Measurements from ENCODE around the gene ATRN.
"Not testable (repeated sequence)": the region's sequence is repeated elsewhere in the genome, so short reads cannot be mapped to it uniquely, and the experiment has no call there.

The ATRN gene

DNA sequence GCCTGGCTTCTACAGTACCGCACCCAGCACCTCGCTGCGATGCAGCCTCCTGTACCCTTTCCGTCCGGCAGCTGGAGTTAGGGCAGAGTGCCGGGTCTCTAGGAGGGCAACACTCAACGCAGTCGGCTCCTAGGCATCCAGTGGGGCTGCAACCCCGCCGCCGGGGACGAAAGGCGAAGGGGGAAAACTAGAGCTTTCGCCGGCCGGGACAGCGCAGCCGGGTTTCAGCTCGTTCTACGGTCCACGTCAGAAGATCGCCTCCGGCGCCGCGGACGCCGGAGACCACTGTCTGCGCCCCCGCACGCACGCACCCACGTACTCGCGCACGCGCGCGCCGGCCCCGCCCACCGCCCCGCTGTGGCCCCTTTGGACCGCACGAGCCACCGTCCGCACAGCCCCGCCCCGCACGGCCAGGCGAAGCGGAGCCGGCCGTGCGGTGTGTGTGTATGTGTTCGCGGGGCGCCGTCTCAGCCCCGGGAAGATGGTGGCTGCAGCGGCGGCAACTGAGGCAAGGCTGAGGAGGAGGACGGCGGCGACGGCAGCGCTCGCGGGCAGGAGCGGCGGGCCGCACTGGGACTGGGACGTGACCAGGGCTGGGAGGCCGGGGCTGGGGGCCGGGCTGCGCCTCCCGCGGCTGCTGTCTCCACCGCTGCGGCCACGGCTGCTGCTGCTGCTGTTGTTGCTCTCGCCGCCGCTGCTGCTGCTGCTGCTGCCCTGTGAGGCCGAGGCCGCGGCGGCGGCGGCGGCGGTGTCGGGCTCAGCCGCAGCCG lies at the start of gene ATRN:
Gene ATRN, plus strand, starts transcription at position 392 of the 770 bp plus-strand sequence. Its CDS starts 90 bp downstream, at position 482.
- peak; percentile 79 to 93 for DNase-seq (ENCODE audit: low read depth in 2 of 2)

DNA sequence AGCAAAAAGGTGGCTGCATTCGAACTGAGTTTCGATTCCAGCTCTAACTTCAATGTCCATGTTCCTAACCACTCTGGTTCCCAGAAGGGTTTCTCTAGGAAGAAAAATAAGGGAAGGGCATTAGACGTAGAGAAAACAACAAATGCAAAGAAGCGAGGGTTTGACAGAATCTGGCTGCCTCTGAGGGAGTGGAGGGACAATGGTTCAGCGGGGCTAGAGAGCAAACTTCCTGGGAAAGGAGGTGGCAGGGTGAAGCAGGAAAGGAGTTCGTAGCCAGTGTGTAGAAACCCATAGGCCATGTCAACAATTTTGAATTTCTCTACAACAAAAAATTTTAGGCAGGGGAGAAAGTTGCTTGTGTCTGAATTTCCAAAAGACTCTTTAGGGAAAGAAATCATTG lies 48.8 kb upstream of the ATRN start:
- no peak for DNase-seq (ENCODE audit: low read depth in 2 of 2)

DNA sequence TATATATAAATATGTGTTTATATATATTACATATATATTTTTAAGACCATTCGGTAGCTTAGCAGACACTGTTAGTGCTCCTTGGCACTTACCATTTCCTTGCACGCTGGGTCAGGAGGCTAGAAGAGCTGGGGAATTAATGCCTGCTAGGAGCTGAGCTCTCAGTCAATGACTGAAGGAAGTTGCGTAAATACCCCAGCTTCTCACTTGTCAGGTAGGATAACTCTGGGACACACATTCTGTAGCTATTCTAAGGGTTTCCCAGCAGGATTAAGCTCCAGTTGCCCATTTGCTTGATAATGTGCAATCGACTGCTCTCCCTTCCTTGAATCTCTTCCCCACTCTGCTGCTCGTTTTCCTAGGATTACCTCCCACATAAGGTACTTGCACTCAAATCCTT lies 47.7 kb upstream of the ATRN start:
- DNase-seq (ENCODE audit: low read depth in 2 of 2): no peak

DNA sequence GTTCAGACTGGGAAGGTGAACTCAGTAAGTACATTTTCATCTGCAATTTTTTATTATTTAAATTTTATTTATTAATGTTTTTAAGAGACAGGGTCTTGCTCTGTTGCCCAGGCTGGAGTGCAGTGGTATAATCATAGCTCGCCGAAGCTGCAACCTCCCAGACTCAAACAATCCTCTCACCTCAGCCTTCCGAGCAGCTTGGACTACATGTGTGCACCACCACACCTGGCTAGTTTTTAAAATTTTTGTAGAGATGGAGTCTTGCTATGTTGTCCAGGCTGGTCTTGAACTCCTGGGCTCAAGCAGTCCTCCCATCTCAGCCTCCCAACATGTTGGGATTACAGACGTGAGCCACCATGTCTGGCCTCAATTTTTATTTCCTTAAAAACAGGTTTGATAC lies 44.1 kb upstream of the ATRN start:
- not testable (repeated sequence) for DNase-seq (ENCODE audit: low read depth in 2 of 2)

DNA sequence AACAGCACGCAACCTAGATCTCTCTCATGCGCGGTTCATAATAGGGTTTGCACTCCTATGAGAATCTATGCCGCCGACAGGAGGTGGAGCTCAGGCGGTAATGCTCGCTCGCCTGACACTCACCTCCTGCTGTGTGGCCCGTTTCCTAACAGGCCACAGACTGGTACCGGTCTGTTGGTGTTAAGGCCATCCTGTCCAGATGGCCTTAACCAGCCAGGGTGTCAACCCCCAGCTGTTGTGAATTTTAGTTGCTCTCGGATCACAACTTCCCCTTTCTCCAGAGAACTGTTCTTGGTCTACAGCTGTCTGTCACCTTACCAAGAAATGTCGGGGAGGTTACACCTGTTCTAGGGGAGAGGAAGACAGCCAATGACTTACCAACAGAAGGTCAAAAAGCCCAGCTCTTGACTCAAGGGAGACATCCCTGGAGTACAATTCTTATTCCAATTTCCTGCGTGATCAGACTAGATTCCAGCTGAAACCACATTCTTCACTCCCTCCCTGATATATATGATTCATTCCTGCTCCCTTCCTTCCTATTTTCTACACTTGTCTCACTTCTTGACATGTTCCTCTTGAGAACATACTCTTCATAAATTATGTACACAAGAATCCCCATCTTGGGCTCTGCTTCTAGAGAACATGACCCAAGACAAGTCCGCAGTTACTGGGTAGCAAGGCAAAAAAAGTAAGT lies 40.3 kb upstream of the ATRN start:
- no peak for DNase-seq (ENCODE audit: low read depth in 2 of 2)

DNA sequence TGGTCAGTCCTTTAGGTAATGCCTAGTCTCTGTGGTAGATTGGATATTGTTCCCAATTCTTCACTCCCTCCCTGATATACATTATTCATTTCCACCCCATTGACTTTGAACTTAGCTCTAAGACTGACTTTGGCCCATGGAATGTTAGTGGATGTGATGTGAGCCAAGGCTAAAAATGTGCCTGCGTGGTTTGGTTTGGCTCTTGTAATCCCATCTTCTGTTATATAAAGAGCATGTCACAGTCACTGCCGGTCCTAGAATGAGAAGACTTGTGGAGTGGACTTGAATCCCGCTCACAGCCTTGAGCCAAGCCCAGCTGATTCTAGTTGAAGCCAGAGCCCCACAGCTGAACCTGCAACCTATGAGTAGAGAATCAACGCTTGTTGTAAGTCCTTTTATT lies 39.7 kb upstream of the ATRN start:
- no peak for DNase-seq (ENCODE audit: low read depth in 2 of 2)

DNA sequence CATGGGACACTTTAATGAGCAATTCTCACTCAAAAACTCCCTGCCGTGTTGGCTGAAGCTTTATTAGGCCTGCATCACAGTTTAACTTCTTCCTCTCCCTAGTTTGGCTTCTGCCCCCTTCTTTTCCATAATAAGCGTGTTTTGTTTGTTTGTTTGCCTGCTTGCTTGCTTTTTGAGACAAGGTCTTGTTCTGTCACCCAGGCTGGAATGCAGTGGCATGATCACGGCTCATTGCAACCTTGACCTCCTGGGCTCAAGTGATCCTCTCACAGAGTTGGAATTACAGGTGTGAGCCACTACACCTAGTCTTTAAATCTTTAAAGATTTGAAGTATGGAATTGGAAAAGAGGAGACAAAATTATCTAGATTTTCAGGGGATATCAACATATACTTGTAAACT lies 38.0 kb upstream of the ATRN start:
- no peak for DNase-seq (ENCODE audit: low read depth in 2 of 2)

DNA sequence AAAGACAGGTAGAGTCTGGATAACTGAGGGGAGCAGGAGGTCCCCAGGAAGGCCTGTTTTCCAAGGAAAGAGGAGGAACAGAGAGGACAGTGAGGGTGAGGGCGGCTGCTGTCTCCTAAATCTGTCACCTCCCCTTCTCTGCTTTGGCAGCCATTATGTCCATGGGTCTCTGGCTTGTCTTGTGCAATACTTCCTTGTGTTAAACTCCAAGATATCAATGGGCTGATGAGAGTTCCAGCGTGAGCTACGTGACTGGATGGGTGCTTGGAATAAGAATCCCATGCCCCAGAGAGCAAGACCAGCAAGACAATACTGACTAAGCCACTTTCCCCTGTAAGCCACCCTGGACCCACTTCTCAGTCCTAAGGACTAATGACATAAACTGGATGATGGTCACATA lies 37.1 kb upstream of the ATRN start:
- DNase-seq (ENCODE audit: low read depth in 2 of 2): no peak

DNA sequence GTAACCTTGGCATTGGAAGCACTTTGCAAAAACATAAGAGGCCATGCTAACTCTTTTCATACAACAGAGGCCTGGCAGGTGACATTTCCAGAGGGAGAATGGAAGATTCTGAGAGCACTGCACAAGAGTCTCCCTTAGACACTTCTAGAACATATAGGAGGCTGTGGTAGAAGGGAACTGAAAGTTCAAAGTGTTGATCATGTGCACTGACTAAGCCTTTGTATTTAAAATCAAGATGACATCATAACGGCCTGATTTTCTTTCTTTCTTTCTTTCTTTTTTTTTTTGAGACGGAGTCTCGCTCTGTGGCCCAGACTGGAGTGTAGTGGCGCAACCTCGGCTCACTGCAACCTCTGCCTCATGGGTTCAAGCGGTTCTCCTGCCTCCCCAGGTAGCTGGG lies 36.6 kb upstream of the ATRN start:
- no peak for DNase-seq (ENCODE audit: low read depth in 2 of 2)

DNA sequence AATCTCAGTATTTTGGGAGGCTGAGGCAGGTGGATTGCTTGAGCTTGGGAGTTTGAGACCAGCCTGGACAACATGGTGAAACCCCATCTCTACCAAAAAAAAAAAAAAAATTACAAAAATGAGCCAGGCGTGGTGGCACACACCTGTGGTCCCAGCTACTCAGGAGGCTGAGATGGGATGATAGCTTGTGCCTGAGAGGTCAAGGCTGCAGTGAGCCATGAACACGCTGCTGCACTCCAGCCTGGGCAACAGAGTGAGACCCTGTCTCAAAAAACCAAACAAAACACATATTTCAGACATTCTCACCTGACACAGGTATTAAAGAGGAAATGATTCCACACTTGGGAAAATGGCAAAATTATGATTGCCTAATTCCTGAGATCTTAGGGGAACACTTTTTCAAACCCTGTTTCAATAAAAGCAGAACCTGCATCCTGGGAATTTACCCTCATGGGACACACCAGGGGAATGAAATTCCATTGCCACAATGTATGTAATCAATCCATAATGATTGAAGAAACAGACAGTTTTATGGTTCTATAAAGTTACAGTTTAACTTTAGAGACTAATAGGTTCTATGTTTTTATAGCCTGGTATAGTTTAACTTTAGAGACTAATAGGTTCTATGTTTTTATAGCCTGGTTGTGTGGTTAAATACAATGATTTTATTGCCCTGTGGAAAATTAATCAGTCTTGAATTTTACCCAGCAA lies 33.8 kb upstream of the ATRN start:
- no peak for DNase-seq (ENCODE audit: low read depth in 2 of 2)

DNA sequence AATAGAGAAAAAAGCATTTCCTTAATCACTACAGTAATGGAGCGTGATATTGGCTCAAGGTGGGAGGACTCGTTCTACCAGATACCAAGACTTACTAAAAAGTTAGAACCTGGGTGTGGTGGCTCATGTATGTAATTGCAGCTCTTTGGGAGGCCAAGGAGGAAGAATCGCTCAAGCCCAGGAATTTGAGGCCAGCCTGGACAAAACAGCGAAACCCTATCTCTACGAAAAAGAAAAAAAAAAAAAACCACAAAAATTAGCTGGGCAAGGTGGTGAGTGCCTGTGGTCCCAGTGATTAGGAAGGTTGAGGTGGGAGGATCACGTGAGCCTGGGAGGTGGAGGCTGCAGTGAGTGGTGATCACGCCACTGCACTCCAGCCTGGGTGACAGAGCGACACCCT lies 24.0 kb upstream of the ATRN start:
- DNase-seq (ENCODE audit: low read depth in 2 of 2): no peak

DNA sequence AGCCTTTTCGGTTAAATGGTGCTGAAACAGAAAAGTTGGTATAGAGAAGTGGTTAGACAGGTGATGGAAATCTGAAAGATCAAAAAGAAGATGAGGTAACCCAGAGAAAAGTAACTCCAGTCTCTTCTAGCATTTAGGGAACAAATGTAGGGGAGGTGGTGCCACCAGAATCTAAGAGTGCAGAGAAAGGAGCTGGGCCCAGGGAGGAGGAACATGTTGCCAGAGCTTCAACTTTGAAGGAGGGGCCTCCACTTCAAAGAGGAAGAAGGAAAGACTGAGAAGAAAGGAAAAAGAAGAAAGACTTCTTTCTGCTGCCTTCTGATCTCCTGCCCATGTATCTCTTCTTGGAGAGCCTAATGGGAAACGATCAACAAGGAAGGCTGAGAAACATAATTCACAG lies 23.5 kb upstream of the ATRN start:
- DNase-seq (ENCODE audit: low read depth in 2 of 2): no peak

DNA sequence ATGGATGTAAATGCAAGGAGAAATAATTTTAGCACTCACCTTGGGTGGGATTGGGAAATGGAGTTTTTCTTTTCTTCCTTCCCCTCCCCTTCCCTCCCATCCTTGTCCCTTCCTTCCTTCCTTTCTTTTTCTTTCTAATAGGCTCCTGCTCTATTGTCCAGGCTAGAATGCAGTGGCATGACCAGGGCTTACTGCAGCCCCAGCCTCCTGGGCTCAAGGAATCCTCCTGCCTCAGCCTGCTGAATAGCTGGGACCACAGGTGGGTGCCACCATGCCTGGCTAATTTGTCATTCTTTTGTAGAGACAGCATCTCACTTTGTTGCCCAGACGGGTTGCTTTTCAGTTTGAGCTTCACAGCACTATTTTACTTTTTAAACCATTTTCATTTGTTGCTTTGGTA lies 21.5 kb upstream of the ATRN start:
- no peak for DNase-seq (ENCODE audit: low read depth in 2 of 2)

DNA sequence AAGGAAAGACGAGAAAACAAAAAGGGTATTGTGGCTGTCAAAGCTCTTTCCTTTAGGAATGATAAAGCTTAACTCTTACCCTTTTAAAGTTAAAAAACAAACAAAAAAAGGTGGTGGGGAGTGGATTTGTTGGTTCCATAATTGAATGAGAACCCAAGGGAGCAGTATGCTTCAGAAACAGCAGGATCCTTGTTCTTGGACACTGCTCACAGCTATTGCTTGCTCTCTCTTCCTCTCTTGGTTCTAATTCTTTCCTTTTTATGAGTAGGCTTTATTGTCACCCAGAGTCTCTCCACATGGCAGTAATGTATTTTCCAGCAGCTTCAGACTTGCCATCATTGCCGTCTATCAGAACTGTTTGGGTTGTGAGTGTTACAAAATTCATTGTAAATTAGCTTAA lies 18.7 kb upstream of the ATRN start:
- no peak for DNase-seq (ENCODE audit: low read depth in 2 of 2)

DNA sequence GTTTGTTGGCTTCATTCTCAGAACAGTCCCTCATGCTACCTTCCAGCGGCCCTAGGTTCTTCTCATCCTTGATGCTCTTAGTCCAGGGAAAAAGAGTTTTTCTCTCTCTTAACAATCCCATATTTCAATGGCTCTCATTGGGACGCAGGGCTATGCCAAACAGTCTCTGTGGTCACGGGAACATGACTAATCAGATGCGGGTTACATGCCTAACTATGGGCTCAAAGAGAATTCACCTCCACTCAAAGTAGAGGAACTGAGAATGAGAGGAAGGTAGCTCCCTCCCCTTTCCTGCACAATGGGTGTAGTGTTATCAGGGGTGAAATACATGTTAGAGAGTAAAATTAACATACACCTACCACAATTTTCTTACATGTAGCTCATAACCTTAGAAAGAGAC lies 18.1 kb upstream of the ATRN start:
- DNase-seq (ENCODE audit: low read depth in 2 of 2): no peak

DNA sequence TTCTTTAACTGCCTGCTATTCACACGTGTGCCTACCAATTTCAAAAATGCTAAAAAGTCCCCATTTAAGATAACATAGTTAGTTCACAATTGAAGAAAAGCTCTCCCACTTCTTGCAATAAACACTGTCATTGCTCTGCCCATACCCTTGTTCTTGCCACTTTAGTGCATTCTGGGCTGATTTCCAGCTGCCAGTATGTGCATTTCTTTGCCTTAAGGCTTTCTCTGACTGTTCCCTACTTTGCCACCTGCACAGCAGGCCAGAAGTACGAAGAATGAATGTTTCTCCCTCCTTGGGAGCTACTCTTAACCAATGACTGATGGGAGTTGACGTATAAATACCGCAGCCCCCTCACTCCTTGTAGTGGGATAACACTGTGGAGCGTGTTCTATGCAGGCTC lies 16.0 kb upstream of the ATRN start:
- no peak for DNase-seq (ENCODE audit: low read depth in 2 of 2)

DNA sequence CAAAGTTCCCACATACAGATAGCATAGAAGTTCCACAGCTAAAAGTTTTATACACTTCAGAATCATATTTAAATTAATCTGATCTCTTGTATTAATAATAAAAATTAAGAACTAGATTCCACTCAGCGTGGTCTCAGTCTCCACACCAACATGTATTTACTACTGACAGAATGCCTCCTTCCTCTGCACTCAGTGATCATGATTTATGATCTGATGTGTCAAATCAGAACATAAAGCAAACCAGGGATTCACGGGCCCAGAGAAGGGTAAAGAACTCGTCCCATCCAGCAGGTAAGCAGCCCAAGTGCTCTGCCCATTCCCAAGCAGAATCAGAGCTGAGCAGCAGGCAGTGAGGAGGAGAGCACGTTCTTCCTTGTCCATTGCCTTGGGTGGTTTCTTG lies 14.2 kb upstream of the ATRN start:
- DNase-seq (ENCODE audit: low read depth in 2 of 2): no peak

DNA sequence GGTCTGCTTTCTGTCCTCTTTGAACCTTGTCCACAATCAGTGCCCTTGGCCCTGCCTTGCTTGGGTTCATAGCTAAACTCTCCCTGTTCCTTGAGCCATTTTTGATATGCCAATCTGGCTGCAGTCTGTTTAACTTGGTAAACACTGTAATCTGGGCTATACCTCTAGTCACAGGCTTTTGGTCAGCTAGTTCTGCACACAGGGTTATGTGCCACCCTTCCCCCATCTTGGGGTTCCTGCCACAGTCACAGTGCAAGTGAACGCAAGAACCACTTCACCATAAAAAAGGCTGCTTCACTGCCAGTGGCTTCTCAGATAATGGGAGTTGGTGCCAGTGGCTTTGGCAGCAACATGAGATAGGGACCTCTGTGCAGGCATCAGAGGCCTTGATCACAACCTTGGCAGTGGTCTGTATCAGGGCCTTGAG lies 10.9 kb upstream of the ATRN start:
- DNase-seq (ENCODE audit: low read depth in 2 of 2): no peak

DNA sequence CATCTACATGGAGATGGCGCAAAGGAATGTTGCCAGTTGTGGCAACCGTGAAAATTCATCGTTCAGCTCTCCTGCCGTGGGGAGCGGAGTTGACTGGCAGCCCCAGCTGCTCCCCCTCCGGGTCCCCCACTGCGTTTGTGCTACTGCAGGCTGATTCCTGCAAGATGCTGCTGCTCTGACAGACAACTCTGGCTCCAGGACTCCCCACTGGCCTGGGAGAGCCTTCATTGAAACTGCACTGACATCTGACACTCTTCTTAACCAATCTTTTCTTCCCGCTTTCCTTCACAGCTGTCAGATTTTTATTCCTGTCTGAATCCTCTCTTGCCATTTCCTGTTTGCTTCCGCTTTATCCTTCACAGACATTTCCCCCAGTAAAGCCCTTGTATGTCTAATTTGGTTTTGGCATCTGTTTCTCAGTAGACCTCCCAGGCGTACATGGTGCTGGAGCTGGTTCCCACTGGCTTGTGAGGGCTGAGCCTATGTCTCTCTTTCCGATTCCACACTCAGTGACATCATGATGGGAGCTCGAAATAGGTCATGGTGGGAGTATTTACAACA lies 9.5 kb upstream of the ATRN start:
- no peak for DNase-seq (ENCODE audit: low read depth in 2 of 2)

DNA sequence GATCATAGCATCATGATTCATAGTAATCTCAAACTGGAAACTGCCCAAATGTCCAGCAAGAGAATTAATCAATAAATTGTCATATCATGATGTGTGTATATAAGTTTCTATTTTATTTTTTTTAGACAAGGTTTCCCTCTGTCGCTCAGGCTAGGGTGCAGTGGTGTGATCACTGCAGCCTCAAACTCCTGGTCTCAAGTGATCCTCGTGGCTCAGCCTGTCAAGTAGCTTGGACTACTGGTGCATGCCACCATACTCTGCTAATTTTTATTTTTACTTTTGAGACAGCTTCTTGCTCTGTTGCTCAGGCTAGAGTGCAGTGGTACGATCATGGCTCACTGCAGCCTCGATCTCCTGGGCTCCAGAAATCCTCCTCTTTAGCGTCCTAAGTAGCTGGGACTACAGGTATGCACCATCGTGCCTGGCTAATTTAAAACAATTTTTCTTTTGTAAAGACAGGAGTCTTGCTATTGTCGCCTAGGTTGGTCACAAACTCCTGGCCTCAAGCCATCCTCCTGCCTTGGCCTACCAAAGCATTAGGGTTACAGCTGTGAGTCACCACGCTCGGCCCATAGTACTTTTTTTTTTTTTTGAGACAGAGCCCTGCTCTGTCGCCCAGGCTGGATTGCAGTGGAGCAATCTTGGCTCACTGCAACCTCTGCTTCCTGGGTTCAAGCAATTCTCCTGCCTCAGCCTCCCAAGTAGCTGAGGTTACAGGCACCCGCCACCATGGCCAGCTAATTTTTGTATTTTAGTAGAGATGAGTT lies 8.7 kb upstream of the ATRN start:
- DNase-seq (ENCODE audit: low read depth in 2 of 2): no peak

DNA sequence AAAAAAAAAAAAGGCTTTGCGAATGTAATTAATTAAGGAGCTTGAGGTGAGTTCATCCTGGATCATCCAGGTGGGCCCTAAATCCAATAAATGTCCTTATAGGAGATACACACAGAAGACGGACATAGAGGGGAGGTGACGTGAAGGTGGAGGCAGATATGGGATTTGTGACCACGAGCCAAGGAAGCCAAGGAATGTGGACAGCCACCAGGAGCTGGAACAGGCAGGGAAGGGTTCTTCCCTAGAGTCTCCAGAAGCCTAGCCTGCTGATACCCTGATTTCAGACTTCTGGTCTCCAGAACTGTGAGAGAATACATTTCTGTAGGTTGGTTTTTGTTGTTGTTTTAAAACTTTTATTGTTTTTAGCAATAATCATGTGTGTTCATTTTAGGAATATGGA lies 6.7 kb upstream of the ATRN start:
- no peak for DNase-seq (ENCODE audit: low read depth in 2 of 2)

DNA sequence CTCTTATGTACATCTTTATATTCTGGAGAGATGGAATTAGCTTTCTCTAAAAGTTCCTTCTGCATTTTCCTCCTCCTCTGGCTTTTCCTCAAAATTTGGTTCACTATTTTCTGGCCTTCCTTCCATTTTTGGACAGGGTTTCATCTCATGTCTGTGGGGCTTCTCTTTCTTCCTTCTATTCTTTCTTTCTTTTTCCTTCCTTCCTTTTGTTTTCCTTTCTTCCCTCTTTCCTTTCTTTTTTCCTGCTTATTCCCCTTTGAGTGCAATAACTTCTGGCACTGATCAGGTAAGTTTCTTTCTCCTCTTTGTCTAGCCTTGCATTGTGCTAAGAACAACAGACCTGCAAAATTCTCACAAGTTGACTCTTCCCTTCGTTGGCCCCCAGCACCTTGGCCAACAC lies 5.5 kb upstream of the ATRN start:
- no peak for DNase-seq (ENCODE audit: low read depth in 2 of 2)
